Measurements from ENCODE around the gene NCBP2. TPM values are rescaled to one million over a fixed set of nuclear protein-coding genes. Genes with fewer than 3 reads are reported as not detected.

Gene NCBP2
- total RNA-seq, 6 donors from 2014 or later, result 15.7 to 51.7 (median 34.6) TPM

DNA sequence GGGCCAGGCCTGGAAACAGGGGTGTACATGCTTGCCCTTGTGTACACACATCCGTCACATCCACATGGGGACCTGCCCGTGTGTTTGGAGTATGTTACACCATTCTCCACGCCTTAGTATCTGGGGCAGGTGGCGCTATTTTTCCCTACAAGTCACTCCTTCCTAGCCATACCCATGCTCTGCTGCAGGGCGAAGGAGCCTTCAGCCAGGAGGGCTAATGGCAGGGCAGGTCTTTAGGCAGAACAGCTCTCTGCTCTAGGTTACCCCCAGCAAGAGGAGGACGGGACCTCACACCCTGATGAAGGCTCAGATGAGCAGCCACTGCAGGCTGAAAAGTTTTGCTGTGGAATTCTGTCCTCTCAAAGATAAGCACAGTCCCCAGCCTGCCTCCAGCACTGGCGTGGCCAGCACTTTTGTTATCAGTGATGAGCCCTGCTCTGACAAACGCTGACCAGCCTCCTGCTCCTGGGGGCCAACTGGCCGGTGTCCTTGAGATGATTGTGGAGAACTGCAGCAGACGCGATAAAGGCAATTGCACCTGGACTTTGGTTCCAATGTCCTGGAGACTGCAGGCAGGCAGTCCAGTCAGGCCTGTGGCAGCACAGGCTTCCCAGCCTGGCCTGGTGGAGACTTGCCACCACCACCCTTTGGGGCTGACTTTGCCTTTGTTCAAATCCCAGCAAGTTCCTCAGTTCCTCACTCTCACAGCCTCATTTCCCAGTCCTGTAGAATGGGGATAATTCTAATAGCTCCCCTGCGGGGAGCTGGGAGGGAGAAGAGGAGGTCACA is 46.1 kb upstream of the NCBP2 start:
- no peak overlapping the region for H3K27ac ChIP-seq
- no peak for ATAC-seq (ENCODE audit: low FRiP score in 2 of 2)

GRCh38 chr3:196987022-196987421 is 44.7 kb upstream of the NCBP2 start:
- no peak for DNase-seq
- no peaks in the 10 kb centered on the region for H3K27me3 ChIP-seq
- 80 to 86% methylated on average over 9 to 10 of the region's 10 CpGs for WGBS, 2 donors
- no peak overlapping the region for H3K27ac ChIP-seq
- H3K4me3 ChIP-seq, result no peak overlapping the region
- no peaks in the 10 kb centered on the region for H3K4me1 ChIP-seq
- no peak for ATAC-seq (ENCODE audit: low FRiP score in 2 of 2)
- no peaks in the 10 kb centered on the region for H3K36me3 ChIP-seq
- no peak for TF ChIP-seq EP300 (IDR thresholded peaks at IDR 0.05)
- TF ChIP-seq POLR2A (IDR thresholded peaks at IDR 0.05), result no peak
- TF ChIP-seq POLR2AphosphoS5 (IDR thresholded peaks at IDR 0.05), result no peak
- TF ChIP-seq CTCF (IDR thresholded peaks at IDR 0.05), result no peak
- H3K9me3 ChIP-seq, result peaks cover 0 to 6% (median 0%) of the 10 kb centered on the region in 4 donors

More for the DNA sequence above, 46.1 kb upstream of the NCBP2 start:
- Histone ChIP-seq H3K4me3 (no peak overlapping the region), H3K4me1 (no peaks in the 10 kb centered on the region), H3K27me3 (no peaks in the 10 kb centered on the region), H3K36me3 (no peaks in the 10 kb centered on the region), H3K9me3 (peaks cover 0 to 2% (median 0%) of the 10 kb centered on the region in 4 donors)
- no peak for DNase-seq
- TF ChIP-seq POLR2AphosphoS5 (IDR thresholded peaks at IDR 0.05), result no peak
- TF ChIP-seq EP300 (IDR thresholded peaks at IDR 0.05), result no peak
- TF ChIP-seq CTCF (IDR thresholded peaks at IDR 0.05), result no peak
- no peak for TF ChIP-seq POLR2A (IDR thresholded peaks at IDR 0.05)
- 67 to 75% methylated on average over 11 to 12 of the region's 12 CpGs for WGBS, 2 donors

DNA sequence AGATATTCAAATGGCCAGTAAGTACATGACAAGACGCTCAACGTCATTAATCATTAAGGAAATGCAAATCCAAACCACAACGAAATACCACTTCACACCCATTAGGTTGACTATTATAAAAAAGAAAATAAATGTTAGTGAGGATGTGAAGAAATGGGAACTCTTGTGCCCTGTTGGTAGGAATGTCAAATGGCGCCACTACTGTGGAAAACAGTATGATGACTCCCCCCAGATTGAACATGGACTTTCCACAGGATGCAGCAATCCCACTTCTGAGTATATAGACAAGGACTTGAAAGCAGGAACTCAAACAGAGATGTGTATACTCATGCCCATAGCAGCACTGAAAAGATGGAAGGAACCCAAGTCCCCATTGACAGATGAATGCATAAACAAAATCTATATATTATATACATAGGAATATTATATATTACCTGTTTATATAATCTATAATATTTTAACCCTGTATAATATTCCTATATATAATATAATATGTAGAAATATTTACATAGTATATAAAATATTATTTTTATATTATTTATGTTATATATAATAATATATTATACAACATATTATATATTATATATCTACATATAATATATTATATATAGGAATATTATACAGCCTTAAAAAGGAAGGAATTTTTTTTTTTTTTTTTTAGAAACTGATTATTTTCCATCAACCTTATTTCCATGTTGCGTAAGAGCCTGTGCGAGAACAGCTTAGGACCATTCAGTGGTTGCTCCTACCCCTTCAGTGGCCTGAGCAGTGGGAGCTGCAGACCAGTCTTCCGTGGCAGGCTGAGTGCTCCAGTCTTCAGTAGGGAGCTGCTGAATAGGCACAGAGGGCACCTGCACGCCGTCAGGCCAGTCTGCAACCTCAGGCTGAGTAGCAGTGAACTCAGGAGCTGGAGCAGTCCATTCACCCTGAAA is 43.9 kb upstream of the NCBP2 start:
- TF ChIP-seq POLR2A (IDR thresholded peaks at IDR 0.05), result no peak
- TF ChIP-seq POLR2AphosphoS5 (IDR thresholded peaks at IDR 0.05), result no peak
- no peak for TF ChIP-seq CTCF (IDR thresholded peaks at IDR 0.05)
- no peak for TF ChIP-seq EP300 (IDR thresholded peaks at IDR 0.05)
- Histone ChIP-seq H3K4me1 (no peaks in the 10 kb centered on the region), H3K27me3 (no peaks in the 10 kb centered on the region), H3K27ac (no peak overlapping the region), H3K36me3 (no peaks in the 10 kb centered on the region), H3K9me3 (peaks cover 0 to 6% (median 0%) of the 10 kb centered on the region in 4 donors), H3K4me3 (no peak overlapping the region)
- ATAC-seq (ENCODE audit: low FRiP score in 2 of 2), result no peak
- WGBS, 2 donors, result 87 to 90% methylated on average over 9 of the region's 9 CpGs
- DNase-seq, result no peak

GRCh38 chr3:196985298-196985697 is 43.0 kb upstream of the NCBP2 start:
- DNase-seq (no peak), ATAC-seq (ENCODE audit: low FRiP score in 2 of 2) (peak in 1 of 2 donors; percentile 11)
- no peak overlapping the region for H3K4me3 ChIP-seq
- H3K27me3 ChIP-seq, result no peaks in the 10 kb centered on the region
- no peak for TF ChIP-seq EP300 (IDR thresholded peaks at IDR 0.05)
- no peak for TF ChIP-seq POLR2AphosphoS5 (IDR thresholded peaks at IDR 0.05)
- no peak for TF ChIP-seq CTCF (IDR thresholded peaks at IDR 0.05)
- TF ChIP-seq POLR2A (IDR thresholded peaks at IDR 0.05), result no peak
- H3K4me1 ChIP-seq, result no peaks in the 10 kb centered on the region
- H3K9me3 ChIP-seq, result peaks cover 0 to 6% (median 0%) of the 10 kb centered on the region in 4 donors
- no peak overlapping the region for H3K27ac ChIP-seq
- 82 to 90% methylated on average over 5 to 6 of the region's 6 CpGs for WGBS, 2 donors
- no peaks in the 10 kb centered on the region for H3K36me3 ChIP-seq

All from upper lobe of left lung (tissue), 6 donors.